ENCODE data around the gene SLC19A1.
A peak's percentile ranks its signal among the peaks of the same experiment; 100 is the strongest.

Gene SLC19A1

DNA sequence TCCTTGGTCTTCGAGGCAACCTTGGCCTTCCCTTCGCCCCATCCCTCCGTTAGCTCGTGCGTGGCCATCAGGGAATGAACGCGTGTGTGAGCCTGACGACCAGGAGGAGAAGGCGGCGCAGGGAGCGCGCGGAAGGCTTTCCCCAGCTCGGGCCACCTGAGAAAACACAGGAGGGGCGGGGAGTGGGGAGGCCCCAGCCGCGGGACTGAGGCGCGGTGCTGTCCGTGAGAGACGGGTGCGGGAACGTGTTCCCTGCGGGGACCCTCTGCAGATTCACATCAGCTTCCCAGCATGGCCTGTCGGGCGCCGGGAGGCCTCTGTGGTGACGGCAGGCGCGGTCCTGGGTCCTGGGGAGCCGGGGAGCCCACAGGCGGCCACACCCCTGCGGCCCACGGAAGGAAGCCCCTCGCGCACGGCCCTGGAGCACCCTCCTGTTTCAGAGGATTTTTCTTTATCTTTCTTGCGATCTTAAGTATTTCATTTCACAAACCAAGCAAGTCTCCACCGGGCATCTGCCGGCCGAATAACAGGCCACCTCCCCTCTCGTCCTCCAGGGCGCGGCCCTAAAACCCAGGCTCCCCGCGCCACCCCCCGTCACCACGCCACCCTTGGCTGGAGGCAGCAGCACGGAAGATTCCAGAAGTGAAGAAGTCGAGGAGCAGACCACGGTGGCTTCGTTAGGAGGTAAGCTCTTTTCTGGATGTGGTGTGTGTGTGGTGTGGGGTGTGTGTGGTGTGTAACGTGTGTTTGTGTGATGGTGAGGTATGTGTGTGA lies 66.3 kb downstream of the SLC19A1 start:
- DNase-seq, result no peak

- no peak for DNase-seq
Measured at GRCh38 chr21:45475004-45475685, 67.1 kb downstream of the SLC19A1 start.

DNA sequence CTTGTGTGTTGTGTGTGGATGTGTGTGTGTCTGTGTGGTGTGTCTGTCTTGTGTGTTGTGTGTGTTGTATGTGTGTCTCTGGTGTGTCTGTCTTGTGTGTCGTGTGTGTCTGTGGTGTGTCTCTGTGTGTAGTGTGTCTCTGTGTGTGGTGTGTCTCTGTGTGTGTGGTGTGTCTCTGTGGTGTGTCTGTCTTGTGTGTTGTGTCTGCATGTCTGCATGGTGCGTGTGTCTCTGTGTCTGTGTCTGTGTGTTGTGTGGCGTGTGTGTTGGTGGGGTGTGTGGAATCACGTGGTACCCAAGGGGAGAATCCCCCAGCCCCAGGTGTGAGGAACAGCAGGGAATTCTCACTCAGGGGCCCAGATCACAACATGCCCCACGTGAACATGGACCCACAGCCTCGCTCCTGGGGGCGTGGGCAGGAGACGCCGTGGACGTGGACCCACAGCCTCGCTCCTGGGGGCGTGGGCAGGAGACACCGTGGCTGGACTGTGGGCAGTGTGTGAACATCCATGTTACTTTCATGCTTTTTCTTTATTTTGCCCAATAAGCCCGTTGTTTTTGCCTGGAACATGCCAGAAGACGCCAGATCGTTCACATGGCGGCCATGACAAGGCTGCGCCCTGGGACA lies 67.8 kb downstream of the SLC19A1 start:
- no peak for DNase-seq

- no peak for DNase-seq
Measured at GRCh38 chr21:45473496-45474322, 68.5 kb downstream of the SLC19A1 start.

DNA sequence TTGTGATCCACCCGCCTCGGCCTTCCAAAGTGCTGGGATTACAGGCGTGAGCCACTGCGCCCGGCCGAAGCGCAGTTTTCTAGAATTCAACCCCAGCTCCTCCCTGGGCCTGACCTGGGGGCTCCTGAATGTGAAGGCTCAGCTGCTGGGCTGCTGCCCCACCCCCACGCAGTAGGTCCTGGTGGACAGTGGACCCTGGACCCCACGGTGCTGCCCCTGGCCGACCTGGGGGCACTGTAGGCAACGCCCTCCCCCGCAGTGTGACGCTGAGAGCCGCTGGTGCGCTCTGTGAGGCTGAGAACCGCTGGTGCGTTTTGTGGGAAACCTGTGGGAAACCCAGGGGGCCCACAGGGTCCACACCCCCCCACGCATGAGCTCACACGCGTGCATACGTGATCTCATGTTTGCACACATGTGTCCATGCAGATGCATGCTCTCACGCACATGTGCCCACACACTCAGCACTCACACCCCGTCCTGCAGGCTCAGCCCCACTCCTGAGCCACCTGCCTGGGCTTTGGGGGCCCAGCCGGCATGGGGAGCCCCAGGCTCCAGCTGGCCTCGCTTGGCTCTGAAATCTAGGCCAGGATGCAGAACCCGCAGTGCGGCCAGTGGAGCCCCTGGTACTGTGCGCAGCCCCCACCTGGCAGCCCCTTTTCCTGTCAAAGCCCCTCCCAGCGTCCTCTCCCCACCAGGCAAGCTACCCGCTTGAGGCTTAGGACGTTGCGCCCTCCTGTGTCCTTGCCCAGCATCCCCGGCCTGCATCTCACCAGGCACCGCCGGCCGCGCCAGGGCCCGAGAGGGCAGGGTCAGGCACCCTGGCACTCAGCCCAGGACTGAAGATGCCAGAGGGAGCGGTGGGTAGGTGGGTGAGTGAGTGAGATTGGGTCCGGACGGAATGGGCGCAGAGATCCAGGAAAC lies 69.5 kb downstream of the SLC19A1 start:
- no peak for DNase-seq

DNA sequence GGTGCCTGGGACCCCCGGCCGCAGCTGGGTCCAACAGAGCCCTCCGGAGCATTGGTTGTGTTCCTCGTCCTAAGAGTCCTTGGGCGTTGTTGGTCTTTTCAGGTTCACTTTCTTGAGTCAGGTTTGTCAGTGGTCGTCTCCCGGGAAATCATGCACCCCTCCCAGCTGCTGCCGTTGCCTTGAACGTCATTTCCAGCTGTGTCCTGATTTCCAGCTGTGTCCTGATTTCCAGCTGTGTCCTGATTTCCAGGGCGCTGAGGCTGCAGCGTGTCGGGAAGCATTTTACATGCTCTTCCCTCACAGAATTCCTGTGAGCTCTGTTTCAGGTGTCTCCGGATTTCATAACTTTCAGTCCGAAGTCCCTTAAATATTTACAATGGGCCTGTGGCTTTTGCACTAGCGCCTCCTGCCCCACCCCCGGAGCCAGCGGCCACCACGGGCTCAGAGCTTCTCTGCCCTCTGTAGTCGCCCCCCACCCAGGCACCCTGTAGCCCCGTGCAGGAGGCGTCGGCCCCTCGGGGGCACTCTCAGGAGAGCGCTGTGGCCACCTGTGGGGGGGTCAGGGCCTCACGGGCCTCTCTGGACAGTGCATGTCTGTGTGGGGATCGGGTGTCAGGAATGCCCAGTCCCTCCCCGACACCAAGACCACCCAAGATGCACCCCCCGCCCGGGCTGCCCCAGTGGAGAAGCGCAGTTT lies 70.6 kb downstream of the SLC19A1 start:
- no peak for DNase-seq

DNA sequence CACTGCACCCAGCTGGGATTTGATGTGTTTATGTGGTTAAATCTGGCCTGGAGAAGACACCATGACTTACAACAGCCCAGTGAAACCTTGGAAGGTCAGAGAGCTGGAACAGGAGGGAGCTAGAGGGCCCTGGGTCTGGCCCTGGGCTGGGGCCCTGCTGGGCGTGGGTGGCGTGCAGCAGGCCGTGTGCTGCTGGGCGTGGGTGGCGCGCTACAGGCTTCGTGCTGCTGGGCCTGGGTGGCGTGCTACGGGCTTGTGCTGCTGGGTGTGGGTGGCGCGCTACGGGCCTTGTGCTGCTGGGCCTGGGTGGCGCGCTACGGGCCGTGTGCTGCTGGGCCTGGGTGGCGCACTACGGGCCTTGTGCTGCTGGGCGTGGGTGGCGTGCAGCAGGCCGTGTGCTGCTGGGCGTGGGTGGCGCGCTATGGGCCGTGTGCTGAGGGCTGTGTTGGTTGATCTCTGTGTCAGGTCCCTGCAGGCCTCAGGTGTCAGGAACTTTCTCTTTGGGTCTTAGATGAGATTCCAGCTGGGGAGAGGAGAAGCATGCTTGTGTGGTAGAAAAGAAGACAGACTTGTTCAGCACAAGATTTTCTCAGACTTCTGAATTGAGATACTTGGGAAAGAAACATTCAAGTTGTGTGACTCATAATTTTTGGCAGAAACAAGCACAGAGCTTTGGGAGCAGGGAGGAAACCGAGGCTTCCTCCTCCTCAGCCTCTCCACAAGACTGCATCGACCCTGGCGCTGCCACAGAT lies 71.3 kb downstream of the SLC19A1 start:
- DNase-seq, result no peak

- no peak for DNase-seq
Measured at GRCh38 chr21:45470087-45470515, 72.1 kb downstream of the SLC19A1 start.

GRCh38 chr21:45469273-45470086 lies 72.8 kb downstream of the SLC19A1 start:
- DNase-seq, result no peak

GRCh38 chr21:45468971-45469272 lies 73.3 kb downstream of the SLC19A1 start:
- DNase-seq, result no peak

GRCh38 chr21:45468051-45468970 lies 73.9 kb downstream of the SLC19A1 start:
- no peak for DNase-seq

DNA sequence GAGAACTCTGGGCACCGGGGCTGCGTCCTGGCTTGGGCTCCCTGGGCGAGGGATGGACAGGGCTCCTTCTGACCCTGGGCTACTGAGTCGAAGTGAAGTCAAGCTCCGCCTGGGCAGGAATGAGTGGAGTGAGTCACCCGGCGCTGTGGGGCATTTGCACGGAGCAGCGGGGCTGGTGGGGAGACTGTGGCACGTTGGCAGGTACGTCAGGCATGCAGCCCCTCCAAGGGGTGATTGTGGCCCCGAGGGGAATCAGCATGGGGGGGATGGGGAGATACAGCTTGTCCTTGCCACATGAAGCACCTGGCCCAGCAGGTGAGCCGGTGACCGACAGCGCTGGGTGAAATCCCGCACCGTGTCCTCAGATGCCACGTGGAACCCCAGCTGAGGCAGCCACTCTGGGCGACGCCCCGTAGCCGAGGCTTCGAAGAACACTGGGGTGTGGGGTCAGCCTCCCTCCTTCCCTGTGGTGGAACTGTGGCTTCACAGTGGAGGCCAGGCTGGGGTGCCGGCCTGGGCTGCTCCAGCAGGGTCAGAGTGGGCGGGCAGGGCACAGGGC lies 74.9 kb downstream of the SLC19A1 start:
- no peak for DNase-seq

- no peak for DNase-seq
Measured at GRCh38 chr21:45466330-45467220, 75.7 kb downstream of the SLC19A1 start.

DNA sequence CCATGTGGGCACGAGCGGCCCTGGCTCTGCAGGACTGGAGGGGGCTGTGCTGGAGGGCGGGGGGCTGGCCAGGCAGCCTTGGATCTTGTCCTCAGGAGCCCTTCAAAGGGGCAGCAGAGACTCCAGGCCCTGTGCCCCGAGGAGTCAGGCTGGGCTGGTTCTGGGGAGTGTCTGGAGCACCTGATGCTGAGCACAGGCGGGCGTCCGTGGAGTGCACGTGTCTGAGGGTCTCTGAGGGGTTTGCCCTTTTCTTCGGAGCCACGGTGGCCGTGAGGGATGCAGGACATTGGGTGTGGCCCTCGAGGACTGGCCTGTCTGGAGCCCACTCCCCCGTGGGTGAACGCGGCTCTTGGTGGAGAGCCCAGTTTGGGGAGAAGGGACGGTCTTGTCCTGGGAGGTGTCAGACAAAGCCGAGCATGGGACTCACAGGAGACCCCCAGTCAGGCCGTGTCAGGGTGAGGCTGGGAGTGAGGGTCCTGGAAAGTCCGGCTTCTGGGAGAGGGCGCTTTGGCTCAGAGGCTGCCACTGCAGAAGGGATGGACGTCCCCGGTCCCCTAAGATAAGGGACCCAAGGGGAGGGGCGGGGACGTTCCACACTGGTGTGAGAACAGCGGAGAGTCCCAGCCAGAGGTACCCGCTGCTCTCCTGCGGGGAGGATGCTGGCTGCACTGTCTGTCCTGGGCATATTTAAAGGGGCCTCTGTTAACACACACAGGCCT lies 76.5 kb downstream of the SLC19A1 start:
- no peak for DNase-seq

- peak; percentile 51 for DNase-seq
Measured at GRCh38 chr21:45465105-45465504, 77.1 kb downstream of the SLC19A1 start.

DNA sequence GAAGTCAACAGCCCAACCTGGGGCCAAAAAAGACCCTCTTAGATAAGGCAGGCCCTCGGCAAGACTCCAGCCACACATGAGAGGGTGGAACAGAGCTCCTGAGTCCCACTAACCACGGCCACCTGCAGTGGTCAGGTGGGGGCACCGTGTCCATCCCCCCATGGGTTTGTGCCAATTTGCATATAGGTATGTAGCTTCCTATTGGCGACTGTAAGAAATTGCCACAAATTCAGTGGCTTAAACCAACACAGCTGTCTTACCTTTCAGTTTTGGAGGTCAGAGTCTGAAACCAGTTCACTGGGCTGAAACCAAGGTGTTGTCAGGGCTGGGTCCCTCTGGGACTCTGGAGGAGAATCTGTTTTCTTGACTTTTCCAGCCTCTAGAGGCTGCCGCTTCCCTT lies 77.9 kb downstream of the SLC19A1 start:
- no peak for DNase-seq

DNA sequence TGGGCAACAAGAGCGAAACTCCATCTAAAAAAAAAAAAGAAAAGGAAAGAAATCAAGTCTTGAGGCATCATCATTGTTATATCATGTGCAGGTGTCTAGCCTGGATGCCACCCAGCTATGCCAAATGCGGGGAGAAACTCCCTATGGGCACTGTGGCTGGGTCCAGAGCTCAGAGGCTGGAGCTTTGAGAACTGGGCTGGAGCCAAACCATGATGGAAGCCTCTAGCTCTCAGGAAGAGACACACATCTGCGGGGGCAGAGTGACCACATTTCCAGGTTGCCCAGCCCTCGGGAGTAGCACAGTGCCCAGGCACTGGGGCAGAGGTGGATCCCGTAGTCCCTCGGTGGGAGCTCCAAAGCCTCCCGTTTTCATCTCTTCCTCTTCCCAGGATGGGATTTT lies 78.4 kb downstream of the SLC19A1 start:
- no peak for DNase-seq

All from DMS79 treated with DMSO at 0.1 percent for 48 hours (cell line).